Kidney epithelial cell (primary cell): Measurements from ENCODE around the gene PEDS1. TPM values are rescaled to one million over a fixed set of nuclear protein-coding genes. Genes with fewer than 3 reads are reported as not detected.

ENCODE experiments used
- DNase-seq: peaks from one replicate; pipeline ENCODE4 v3.0.0-alpha.2; 2010; ENCODE audit warnings: low read depth
- H3K27me3 ChIP-seq: 2 replicates; pipeline ENCODE4 v1.6.0; 2011; ENCODE audit warnings: low read length; ENCODE audit not compliant: control insufficient read depth, insufficient read depth
- H3K36me3 ChIP-seq: 2 replicates; pipeline ENCODE4 v1.5.1; 2011; ENCODE audit warnings: low read length; ENCODE audit not compliant: control insufficient read depth, insufficient read depth
- H3K4me3 ChIP-seq: 2 replicates; pipeline ENCODE4 v1.5.1; 2011; ENCODE audit warnings: low read depth, mild to moderate bottlenecking, control low read depth, low read length
- CTCF ChIP-seq: IDR thresholded peaks from 2 replicates; pipeline ENCODE4 v1.5.1; 2011; ENCODE audit warnings: mild to moderate bottlenecking, moderate library complexity, low read length, control low read depth, inconsistent platforms; ENCODE audit not compliant: insufficient read depth, poor library complexity, severe bottlenecking
- total RNA-seq: library from RNA; depleted of rRNA; stranded (reverse); fragments of >200 nt; gene quantifications from 2 replicates; pipeline ENCODE4 v1.2.3, GENCODE V29; 2015

Gene PEDS1
- total RNA-seq, 1 donor from 2014 or later: 52.1 TPM

GRCh38 chr20:50188287-50188688 lies 34.8 kb upstream of the PEDS1 start:
- DNase-seq: no peak
- Histone ChIP-seq H3K36me3 (peaks cover 2% of the 10 kb centered on the region), H3K4me3 (no peak overlapping the region), H3K27me3 (no peaks in the 10 kb centered on the region)
- no peak for TF ChIP-seq CTCF

GRCh38 chr20:50187403-50188051 lies 34.0 kb upstream of the PEDS1 start:
- no peak for DNase-seq
- TF ChIP-seq CTCF: no peak
- Histone ChIP-seq H3K27me3 (no peaks in the 10 kb centered on the region), H3K4me3 (no peak overlapping the region), H3K36me3 (no peaks in the 10 kb centered on the region)

GRCh38 chr20:50186987-50187402 lies 33.5 kb upstream of the PEDS1 start:
- no peak overlapping the region for H3K4me3 ChIP-seq
- no peaks in the 10 kb centered on the region for H3K36me3 ChIP-seq
- no peak for TF ChIP-seq CTCF
- no peaks in the 10 kb centered on the region for H3K27me3 ChIP-seq
- DNase-seq: no peak

GRCh38 chr20:50186151-50186885 lies 32.8 kb upstream of the PEDS1 start:
- no peaks in the 10 kb centered on the region for H3K36me3 ChIP-seq
- H3K4me3 ChIP-seq: no peak overlapping the region
- no peaks in the 10 kb centered on the region for H3K27me3 ChIP-seq
- DNase-seq: no peak
- TF ChIP-seq CTCF: peak; percentile 93

GRCh38 chr20:50185426-50185825 lies 31.9 kb upstream of the PEDS1 start:
- no peak for TF ChIP-seq CTCF
- H3K27me3 ChIP-seq: no peaks in the 10 kb centered on the region

GRCh38 chr20:50182346-50182745 lies 28.8 kb upstream of the PEDS1 start:
- Histone ChIP-seq H3K27me3 (no peaks in the 10 kb centered on the region), H3K4me3 (no peak overlapping the region), H3K36me3 (no peaks in the 10 kb centered on the region)
- no peak for DNase-seq
- no peak for TF ChIP-seq CTCF

More at GRCh38 chr20:50185426-50185825, 31.9 kb upstream of the PEDS1 start:
- no peak for DNase-seq
- no peaks in the 10 kb centered on the region for H3K36me3 ChIP-seq
- no peak overlapping the region for H3K4me3 ChIP-seq
